ENCODE results near the gene SLC7A5. TPM values are rescaled to one million over a fixed set of nuclear protein-coding genes. Genes with fewer than 3 reads are reported as not detected.
A peak's percentile ranks its signal among the peaks of the same experiment; 100 is the strongest.

The SLC7A5 gene
- total and polyA plus RNA-seq, 12 donors, result 1.2 to 15.3 (median 4.1) TPM

DNA sequence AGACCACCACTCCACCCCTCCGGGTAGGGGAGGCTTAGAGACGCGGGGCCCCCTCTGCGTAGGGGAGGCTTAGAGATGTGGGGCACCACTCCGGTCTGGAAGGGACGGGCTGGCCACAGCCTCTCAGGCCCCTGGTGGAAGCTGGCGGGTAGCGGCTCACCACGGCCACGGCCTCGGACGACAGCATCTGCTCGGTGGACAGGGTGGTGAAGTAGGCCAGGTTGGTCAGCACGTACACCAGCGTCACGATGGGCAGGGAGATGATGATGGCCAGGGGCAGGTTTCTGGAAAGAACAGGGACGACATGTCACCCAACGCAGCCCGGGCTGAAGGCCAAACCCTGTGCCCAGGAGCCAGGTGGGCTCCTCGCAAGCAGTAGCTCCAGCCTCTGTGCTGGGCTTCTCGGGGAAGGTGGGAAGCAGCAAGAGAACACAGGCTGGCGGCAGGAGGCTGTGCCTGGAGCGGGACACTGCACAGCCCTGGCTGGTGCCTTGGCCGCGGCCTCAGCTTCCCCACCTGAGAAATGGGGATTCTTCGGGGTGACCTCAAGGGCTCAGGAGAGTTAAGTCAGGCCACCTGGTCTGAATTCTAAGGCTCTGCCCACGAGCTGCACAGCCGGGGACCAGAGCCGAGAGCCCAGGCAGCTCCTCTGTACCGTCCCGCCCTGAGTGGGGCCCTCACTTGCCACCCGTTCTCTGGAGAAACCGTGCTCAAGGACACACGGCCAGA lies 29.6 kb downstream of the SLC7A5 start:
- peaks cover 0 to 73% (median 0%) of the 10 kb centered on the region in 9 donors for H3K36me3 ChIP-seq
- H3K27me3 ChIP-seq, result no peaks in the 10 kb centered on the region
- DNase-seq, result no peak
- H3K27ac ChIP-seq, result no peak overlapping the region
- H3K4me3 ChIP-seq, result no peak overlapping the region
- 90% methylated on average over 34 of the region's 34 CpGs for WGBS, 2 donors
- intact Hi-C loops (cut with DNase I), result no loop called here
- H3K9me3 ChIP-seq, result no peaks in the 10 kb centered on the region
- H3K4me1 ChIP-seq, result peaks cover 0 to 13% (median 0%) of the 10 kb centered on the region in 9 donors
- TF ChIP-seq, protein P1, sequence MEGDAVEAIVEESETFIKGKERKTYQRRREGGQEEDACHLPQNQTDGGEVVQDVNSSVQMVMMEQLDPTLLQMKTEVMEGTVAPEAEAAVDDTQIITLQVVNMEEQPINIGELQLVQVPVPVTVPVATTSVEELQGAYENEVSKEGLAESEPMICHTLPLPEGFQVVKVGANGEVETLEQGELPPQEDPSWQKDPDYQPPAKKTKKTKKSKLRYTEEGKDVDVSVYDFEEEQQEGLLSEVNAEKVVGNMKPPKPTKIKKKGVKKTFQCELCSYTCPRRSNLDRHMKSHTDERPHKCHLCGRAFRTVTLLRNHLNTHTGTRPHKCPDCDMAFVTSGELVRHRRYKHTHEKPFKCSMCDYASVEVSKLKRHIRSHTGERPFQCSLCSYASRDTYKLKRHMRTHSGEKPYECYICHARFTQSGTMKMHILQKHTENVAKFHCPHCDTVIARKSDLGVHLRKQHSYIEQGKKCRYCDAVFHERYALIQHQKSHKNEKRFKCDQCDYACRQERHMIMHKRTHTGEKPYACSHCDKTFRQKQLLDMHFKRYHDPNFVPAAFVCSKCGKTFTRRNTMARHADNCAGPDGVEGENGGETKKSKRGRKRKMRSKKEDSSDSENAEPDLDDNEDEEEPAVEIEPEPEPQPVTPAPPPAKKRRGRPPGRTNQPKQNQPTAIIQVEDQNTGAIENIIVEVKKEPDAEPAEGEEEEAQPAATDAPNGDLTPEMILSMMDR (IDR thresholded peaks at IDR 0.05), result no peak
- ATAC-seq, result no peak

DNA sequence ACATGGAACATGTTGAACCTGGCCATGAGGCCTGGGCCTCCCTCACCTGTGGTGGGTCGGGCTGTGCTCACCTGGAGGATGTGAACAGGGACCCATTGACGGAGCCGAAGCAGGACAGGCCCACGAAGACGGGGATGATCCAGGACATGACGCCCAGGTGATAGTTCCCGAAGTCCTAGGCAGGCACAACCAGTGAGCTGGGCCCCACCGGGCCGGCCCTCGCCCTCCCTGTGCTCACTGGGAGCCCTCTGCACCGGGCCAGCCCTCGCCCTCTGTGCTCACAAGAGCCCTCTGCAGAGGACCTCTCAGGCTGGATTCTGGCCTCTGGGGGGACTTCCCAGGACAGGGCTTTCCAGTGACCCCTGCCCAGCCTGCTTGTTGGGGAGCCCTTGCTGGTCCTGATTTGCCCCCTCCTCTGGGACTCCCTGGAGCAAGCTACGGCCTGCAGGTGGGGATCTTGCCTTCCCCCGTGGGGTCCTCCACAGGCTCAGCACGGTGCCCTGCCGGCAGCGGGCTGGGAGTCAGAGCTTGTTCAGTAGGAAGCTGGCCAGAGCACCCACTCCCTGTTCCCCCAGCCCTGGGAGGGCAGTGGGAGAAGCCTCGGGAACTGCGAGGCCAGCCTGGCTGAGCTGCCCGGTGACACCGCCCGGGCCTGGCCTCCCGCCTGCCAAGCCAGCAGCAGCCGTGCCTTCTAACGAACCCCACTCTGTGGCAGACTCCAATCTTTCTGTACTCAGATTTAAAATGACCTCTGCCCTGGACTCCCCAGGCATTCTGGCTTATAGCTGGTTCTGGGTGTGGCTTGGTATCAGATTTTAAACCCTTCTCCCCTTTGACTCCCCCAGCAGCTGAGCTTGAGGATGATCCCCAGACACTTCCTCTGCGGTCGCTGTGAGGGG lies 30.4 kb downstream of the SLC7A5 start:
- Histone ChIP-seq H3K4me3 (no peak overlapping the region), H3K36me3 (peaks cover 0 to 81% (median 0%) of the 10 kb centered on the region in 9 donors), H3K9me3 (no peaks in the 10 kb centered on the region), H3K27me3 (no peaks in the 10 kb centered on the region), H3K4me1 (peaks cover 0 to 13% (median 0%) of the 10 kb centered on the region in 9 donors), H3K27ac (no peak overlapping the region)
- TF ChIP-seq, protein P1 (IDR thresholded peaks at IDR 0.05), result no peak
- WGBS, 2 donors, result 86 to 90% methylated on average over 27 of the region's 27 CpGs
- ATAC-seq, result no peak
- DNase-seq, result no peak
- intact Hi-C loops (cut with DNase I), result no loop called here

DNA sequence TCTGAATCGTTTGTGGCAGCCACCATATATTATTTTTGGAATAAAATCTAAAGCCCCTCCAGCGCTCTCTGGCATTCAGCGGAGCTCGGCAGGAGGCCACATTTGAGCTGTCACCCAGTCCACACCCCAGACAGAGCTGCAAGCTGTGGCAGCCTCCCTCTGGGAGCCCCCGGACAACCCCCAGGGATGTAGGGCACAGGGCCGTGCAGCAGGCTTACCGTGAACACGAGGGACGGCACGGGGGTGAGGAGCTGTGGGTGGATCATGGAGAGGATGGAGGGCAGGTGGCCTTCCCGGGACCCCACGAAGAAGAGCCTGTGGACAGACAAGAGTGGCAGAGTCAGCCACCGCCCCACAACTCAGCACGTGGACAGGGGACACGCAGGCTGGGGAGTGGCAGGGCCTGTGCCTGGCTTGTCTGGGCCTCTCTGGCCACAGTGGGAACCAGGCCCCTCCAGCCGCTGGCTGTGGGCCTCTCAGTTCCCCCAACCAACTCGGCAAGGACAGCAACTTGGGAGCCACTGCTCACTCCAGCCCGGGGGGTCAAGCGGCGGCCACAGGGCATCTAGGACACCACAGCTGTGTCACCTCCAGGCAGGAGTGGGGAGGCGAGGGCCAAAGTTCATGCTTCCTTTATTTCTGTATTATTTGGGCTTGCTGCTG lies 31.5 kb downstream of the SLC7A5 start:
- TF ChIP-seq, protein P1 (IDR thresholded peaks at IDR 0.05), result no peak
- no peak for DNase-seq
- intact Hi-C loops (cut with DNase I), result no loop called here

More for the DNA sequence above, 31.5 kb downstream of the SLC7A5 start:
- no peak for ATAC-seq
- peak overlapping the region in 8 of 10 donors; percentile 8 to 62 (median 44) for H3K27ac ChIP-seq
- H3K9me3 ChIP-seq, result no peaks in the 10 kb centered on the region
- WGBS, 2 donors, result 88 to 91% methylated on average over 21 of the region's 21 CpGs
- no peak overlapping the region for H3K4me3 ChIP-seq
- no peaks in the 10 kb centered on the region for H3K27me3 ChIP-seq
- peaks cover 0 to 92% (median 0%) of the 10 kb centered on the region in 9 donors for H3K36me3 ChIP-seq
- H3K4me1 ChIP-seq, result peaks cover 0 to 13% (median 0%) of the 10 kb centered on the region in 9 donors
